Measurements from ENCODE around the gene RNASET2. TPM values are rescaled to one million over a fixed set of nuclear protein-coding genes. Genes with fewer than 3 reads are reported as not detected.

RNASET2 gene
- total RNA-seq, 1 donor from 2014 or later: 13.4 TPM

GRCh38 chr6:166906376-166907044 is 49.8 kb downstream of the RNASET2 start:
- Histone ChIP-seq H3K9me3 (replicated peaks) (no peaks in the 10 kb centered on the region), H3K4me1 (peaks cover 9% of the 10 kb centered on the region), H3K27me3 (ENCODE audit: low read depth) (peaks cover 20% of the 10 kb centered on the region), H3K4me3 (no peak overlapping the region), H3K27ac (replicated peaks) (no peak overlapping the region), H3K36me3 (no peaks in the 10 kb centered on the region)
- no peak for DNase-seq
- intact Hi-C loops (cut with micrococcal nuclease): no loop called here
- no peak for TF ChIP-seq CTCF (IDR thresholded peaks at IDR 0.05; ENCODE audit: borderline replicate concordance)

- no peak for DNase-seq
- Histone ChIP-seq H3K27me3 (ENCODE audit: low read depth) (peaks cover 20% of the 10 kb centered on the region), H3K4me3 (no peak overlapping the region), H3K9me3 (replicated peaks) (no peaks in the 10 kb centered on the region), H3K36me3 (no peaks in the 10 kb centered on the region), H3K4me1 (peaks cover 9% of the 10 kb centered on the region), H3K27ac (replicated peaks) (no peak overlapping the region)
- intact Hi-C loops (cut with micrococcal nuclease): no loop called here
- TF ChIP-seq CTCF (IDR thresholded peaks at IDR 0.05; ENCODE audit: borderline replicate concordance): no peak
Measured at GRCh38 chr6:166905505-166906134, 50.7 kb downstream of the RNASET2 start.

GRCh38 chr6:166905013-166905412 is 51.3 kb downstream of the RNASET2 start:
- Histone ChIP-seq H3K9me3 (replicated peaks) (no peaks in the 10 kb centered on the region), H3K27me3 (ENCODE audit: low read depth) (peaks cover 20% of the 10 kb centered on the region), H3K4me3 (no peak overlapping the region), H3K4me1 (peaks cover 9% of the 10 kb centered on the region), H3K27ac (replicated peaks) (no peak overlapping the region), H3K36me3 (no peaks in the 10 kb centered on the region)
- no peak for DNase-seq
- no peak for TF ChIP-seq CTCF (IDR thresholded peaks at IDR 0.05; ENCODE audit: borderline replicate concordance)
- intact Hi-C loops (cut with micrococcal nuclease): no loop called here

DNA sequence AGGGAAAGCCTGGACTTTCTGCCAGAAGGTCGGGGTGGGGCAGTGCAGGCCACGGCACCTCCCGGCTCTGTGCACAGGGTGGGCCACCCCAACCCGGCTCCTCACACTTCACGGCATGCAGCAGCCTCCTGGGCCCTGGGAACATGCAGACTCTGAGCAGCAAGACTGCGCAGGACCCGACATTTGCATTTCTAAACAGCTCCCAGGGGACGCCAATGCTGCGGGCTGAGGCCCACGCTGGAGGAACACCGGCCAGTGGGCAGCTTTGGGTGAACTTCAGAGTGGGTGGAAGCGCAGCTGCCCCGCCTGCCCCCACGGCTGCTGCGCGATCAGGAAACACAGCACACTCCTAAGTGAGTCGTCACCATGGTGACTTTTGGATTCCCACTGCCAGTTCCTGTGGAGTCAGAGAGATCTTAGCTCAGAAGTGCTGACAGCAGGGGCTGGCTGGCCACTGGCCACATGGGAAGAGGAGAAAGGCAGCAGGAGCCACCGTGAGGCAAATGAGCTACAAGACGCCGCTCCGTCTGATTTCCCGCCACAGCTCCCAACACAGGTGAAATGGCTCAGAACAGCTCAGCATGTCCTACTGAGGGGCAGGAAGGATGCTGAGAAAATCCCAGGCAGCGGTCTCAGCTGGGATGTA is 52.1 kb downstream of the RNASET2 start:
- peaks cover 20% of the 10 kb centered on the region for H3K27me3 ChIP-seq (ENCODE audit: low read depth)
- peaks cover 9% of the 10 kb centered on the region for H3K4me1 ChIP-seq
- no peak for TF ChIP-seq CTCF (IDR thresholded peaks at IDR 0.05; ENCODE audit: borderline replicate concordance)
- DNase-seq: no peak
- H3K36me3 ChIP-seq: no peaks in the 10 kb centered on the region
- H3K27ac ChIP-seq (replicated peaks): no peak overlapping the region
- H3K9me3 ChIP-seq (replicated peaks): no peaks in the 10 kb centered on the region
- H3K4me3 ChIP-seq: peak overlapping the region; percentile 45
- intact Hi-C loops (cut with micrococcal nuclease): no loop called here

DNA sequence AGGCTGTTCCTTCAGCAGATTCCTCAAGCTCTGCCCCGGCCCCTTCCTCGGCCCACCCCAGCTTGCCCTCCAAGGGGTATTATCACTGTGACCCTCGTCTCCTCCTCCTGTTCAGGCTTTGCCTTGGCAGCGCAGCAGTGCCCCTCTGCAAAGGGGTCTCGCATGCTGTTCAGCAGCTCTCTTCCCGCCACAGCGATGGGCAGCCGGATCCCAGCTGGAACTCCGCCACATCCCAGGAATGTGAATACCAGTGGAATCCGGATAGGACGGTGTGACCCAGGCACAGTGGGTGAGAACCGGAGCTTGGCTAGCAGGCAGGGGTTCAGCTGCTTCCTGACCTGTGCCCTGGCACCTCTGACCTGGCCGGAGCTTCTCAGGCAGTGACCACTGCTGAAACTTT is 52.9 kb downstream of the RNASET2 start:
- Histone ChIP-seq H3K4me1 (peaks cover 9% of the 10 kb centered on the region), H3K36me3 (no peaks in the 10 kb centered on the region), H3K27ac (replicated peaks) (no peak overlapping the region), H3K9me3 (replicated peaks) (no peaks in the 10 kb centered on the region), H3K27me3 (ENCODE audit: low read depth) (peaks cover 20% of the 10 kb centered on the region), H3K4me3 (no peak overlapping the region)
- no peak for DNase-seq
- no peak for TF ChIP-seq CTCF (IDR thresholded peaks at IDR 0.05; ENCODE audit: borderline replicate concordance)
- intact Hi-C loops (cut with micrococcal nuclease): no loop called here
